Measurements from ENCODE around the gene RERE. TPM values are rescaled to one million over a fixed set of nuclear protein-coding genes. Genes with fewer than 3 reads are reported as not detected.
"Not testable (repeated sequence)": the region's sequence is repeated elsewhere in the genome, so short reads cannot be mapped to it uniquely, and the experiment has no call there.

RERE gene
- polyA plus RNA-seq, 4 donors = 142 to 184 (median 145) TPM

GRCh38 chr1:8468751-8469150 lies 348.7 kb downstream of the RERE start:
- DNase-seq (ENCODE audit: low read depth in 4 of 4, low spot score in 3 of 4) = no peak

GRCh38 chr1:8467308-8467707 lies 350.1 kb downstream of the RERE start:
- DNase-seq (ENCODE audit: low read depth in 4 of 4, low spot score in 3 of 4) = no peak

GRCh38 chr1:8465692-8466091 lies 351.7 kb downstream of the RERE start:
- DNase-seq (ENCODE audit: low read depth in 4 of 4, low spot score in 3 of 4) = no peak

GRCh38 chr1:8465013-8465412 lies 352.4 kb downstream of the RERE start:
- DNase-seq (ENCODE audit: low read depth in 4 of 4, low spot score in 3 of 4) = no peak

- DNase-seq (ENCODE audit: low read depth in 4 of 4, low spot score in 3 of 4) = no peak
Observed at GRCh38 chr1:8464377-8464776, 353.1 kb downstream of the RERE start.

- peak; percentile 58 to 67 (median 60) for DNase-seq (ENCODE audit: low read depth in 4 of 4, low spot score in 3 of 4)
Observed at GRCh38 chr1:8463144-8463927, 354.1 kb downstream of the RERE start.

- DNase-seq (ENCODE audit: low read depth in 4 of 4, low spot score in 3 of 4) = no peak
Observed at GRCh38 chr1:8462371-8462892, 355.0 kb downstream of the RERE start.

GRCh38 chr1:8461351-8462110 lies 355.9 kb downstream of the RERE start:
- no peak for DNase-seq (ENCODE audit: low read depth in 4 of 4, low spot score in 3 of 4)

- no peak for DNase-seq (ENCODE audit: low read depth in 4 of 4, low spot score in 3 of 4)
Observed at GRCh38 chr1:8460784-8461183, 356.7 kb downstream of the RERE start.

- no peak for DNase-seq (ENCODE audit: low read depth in 4 of 4, low spot score in 3 of 4)
Observed at GRCh38 chr1:8460132-8460544, 357.3 kb downstream of the RERE start.

- no peak for DNase-seq (ENCODE audit: low read depth in 4 of 4, low spot score in 3 of 4)
Observed at GRCh38 chr1:8458607-8459006, 358.8 kb downstream of the RERE start.

GRCh38 chr1:8457760-8458381 lies 359.6 kb downstream of the RERE start:
- DNase-seq (ENCODE audit: low read depth in 4 of 4, low spot score in 3 of 4) = no peak

- no peak for DNase-seq (ENCODE audit: low read depth in 4 of 4, low spot score in 3 of 4)
Observed at GRCh38 chr1:8456991-8457390, 360.4 kb downstream of the RERE start.

GRCh38 chr1:8456308-8456912 lies 361.0 kb downstream of the RERE start:
- DNase-seq (ENCODE audit: low read depth in 4 of 4, low spot score in 3 of 4) = no peak

- no peak for DNase-seq (ENCODE audit: low read depth in 4 of 4, low spot score in 3 of 4)
Observed at GRCh38 chr1:8455700-8456307, 361.6 kb downstream of the RERE start.

GRCh38 chr1:8450312-8450711 lies 367.1 kb downstream of the RERE start:
- DNase-seq (ENCODE audit: low read depth in 4 of 4, low spot score in 3 of 4) = no peak

GRCh38 chr1:8448911-8449661 lies 368.4 kb downstream of the RERE start:
- DNase-seq (ENCODE audit: low read depth in 4 of 4, low spot score in 3 of 4) = no peak

GRCh38 chr1:8448505-8448904 lies 368.9 kb downstream of the RERE start:
- DNase-seq (ENCODE audit: low read depth in 4 of 4, low spot score in 3 of 4) = not testable (repeated sequence)

GRCh38 chr1:8447616-8448150 lies 369.8 kb downstream of the RERE start:
- no peak for DNase-seq (ENCODE audit: low read depth in 4 of 4, low spot score in 3 of 4)
